EL (cell line): ENCODE data around the gene GOLT1A.

Experiments
- DNase-seq: peaks from one replicate; pipeline ENCODE4 v3.0.0-alpha.2; 2016

The GOLT1A gene

DNA sequence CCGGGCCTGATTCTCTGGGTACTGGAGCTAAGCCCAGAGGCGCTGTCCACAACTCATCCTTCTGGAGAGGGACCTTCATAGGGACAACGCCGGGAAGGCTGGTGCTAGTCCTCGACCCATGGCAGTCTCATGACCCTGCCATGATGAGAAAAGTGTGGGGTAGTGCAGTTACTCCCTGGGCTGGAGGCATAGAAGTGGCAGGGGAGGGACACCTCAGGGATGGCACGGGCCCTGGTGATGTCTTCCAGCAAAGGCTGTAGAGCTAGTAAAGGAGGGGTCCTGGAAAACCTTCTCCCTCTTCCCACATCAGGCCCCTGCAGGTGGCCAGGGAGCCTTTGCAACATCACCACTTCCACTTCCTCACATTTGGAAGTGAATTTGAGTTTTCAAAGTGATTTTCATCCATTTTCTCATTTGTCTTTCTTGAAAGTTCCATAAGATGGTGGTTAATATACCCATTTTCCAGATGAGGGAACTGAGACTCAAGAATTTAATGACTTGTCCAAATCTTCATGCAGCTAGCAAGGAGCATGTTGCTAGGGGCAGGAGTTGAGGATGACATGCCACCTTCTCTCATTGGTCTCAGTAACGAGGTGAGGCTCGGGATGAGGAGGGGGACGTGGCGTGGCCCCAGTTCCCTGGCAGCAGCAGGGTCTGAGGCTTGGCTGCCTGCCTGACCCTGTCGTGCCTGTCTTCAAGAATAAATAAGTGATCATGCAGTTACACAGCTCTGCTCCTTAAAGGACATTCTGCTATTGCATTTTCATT, 3.3 kb upstream of the GOLT1A start:
- DNase-seq = no peak

DNA sequence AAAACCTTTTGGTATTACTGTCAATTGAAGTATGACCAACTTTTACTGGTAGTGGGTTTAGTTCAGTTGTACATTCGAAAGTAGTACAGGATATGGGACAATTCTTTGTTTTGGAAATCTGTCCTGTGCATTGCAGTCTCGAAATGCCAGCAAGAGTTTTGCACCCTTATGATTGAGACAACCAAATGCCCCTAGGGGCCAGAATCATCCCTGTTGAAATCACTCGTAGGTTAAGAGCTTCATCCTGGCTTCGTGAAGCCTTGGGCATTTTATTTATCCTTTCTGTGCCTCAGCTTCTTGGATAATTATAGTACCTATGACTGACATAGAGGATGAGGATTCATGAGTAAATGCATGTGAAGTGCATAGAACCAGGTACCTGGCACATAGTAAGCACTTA, 2.4 kb upstream of the GOLT1A start:
- no peak for DNase-seq

DNA sequence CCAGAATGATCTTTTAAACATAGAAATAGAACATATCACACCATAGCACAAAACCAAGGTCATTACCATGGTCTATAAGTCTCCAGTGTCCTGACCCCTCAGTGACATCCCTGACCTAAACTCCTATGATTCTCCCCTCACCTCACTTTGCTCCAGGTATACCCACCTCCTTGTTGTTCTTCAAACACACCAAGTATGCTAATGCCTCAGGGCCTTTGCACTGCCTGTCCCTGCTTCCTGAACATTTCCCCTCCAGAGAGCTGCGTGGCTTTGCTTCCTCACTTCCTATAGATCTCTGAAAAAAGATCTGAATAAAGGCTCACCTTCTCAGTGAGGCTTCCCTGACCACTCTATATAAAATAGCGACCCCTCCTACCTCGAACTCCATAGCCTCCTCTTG, 1.1 kb downstream of the GOLT1A start:
- DNase-seq = no peak

DNA sequence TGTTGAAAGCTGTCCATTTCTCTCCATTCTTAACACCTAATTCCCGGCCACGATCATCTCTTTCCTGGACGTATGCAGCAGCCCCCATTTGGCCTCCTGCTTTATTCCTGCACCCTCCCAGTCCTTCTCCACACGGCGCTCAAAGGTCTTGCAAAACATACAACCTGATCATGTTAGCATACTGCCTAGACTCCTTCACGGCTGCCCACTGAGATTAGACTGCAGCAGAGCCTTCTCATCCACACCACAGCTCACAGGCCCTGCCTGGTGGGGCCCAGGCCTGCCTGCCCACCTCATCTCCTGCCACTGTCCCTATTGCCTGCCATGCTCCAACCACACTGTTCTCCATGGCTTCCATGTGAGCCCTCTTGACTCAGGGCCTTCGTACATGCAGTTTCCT, 2.7 kb downstream of the GOLT1A start:
- no peak for DNase-seq

DNA sequence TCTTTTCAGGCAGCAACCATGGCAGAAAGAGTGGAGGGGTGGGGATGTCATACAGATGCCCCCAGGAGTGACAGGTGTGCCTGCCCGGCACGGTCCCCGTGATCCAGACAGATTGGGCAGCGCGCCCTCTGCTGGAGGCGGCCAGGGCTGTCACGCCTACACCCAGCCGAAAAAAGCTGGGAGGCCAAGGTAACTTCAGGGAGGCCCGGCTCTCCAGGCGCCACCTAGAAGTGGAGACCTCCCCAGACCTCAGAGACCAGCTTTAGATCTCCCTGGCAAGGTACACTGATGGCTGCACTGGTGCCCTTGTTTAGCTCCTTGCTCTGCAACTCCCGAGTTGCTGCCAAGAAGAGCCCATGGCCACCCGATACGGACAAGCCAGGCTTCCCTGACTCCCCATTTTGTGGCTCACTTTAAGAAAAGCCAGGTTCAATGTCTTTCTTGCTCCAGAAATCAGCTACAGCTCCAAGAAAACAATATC, 6.6 kb downstream of the GOLT1A start:
- DNase-seq = peak; percentile 41

DNA sequence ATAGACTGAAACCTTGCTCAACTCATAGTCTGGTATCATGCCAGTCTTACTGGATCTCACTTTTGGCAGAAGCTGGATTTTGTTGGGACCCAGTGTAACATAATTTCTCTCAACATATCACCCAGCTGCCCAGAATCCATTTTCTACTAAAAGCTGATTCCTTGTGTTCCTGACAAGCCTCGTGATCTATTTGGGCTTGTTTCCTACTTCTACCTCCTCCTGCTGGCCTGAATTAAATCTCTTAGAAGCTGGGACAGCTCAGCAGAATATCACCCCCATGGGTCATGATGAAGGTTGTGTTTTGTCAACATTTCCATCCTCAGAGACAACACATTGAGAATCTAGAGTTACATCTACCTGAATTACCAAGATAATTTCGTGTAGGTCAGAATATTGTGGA, 7.7 kb downstream of the GOLT1A start:
- peak; percentile 30 for DNase-seq

DNA sequence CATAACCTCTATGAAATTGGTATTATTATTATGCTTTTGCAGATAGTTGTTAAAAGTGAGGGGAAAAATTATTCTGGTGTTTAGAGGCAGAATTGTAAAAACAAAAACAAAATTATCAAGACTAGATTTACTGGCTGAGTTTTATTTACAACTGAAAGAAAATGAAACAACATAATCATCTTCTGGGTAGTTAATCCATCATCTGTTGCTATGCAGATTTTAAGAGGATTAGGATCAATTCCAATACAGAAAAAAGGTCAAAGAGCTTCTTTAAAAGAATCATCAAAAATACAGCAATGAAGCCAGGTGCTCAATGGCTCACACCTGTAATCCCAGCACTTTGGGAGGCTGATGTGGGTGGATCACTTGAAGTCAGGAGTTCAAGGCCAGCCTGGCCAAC, 8.3 kb downstream of the GOLT1A start:
- no peak for DNase-seq

DNA sequence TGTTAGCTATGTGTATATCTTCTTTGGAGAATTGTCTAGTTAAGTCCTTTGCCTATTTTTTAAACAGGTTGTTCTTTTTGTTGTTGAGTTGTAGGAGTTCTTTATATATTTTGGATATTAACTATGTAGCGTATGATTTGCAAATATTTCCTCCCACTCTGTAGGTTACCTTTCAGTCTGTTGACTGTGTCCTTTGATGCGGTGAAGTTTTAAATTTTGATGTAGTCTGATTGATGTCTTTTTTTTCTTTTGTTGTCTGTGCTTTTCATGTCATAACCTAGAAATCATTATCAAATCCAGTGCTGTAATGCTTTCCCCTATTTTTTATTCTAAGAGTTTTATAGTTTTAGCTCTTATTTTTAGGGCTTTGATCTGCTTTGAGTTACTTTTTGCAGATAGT, 8.8 kb downstream of the GOLT1A start:
- no peak for DNase-seq

DNA sequence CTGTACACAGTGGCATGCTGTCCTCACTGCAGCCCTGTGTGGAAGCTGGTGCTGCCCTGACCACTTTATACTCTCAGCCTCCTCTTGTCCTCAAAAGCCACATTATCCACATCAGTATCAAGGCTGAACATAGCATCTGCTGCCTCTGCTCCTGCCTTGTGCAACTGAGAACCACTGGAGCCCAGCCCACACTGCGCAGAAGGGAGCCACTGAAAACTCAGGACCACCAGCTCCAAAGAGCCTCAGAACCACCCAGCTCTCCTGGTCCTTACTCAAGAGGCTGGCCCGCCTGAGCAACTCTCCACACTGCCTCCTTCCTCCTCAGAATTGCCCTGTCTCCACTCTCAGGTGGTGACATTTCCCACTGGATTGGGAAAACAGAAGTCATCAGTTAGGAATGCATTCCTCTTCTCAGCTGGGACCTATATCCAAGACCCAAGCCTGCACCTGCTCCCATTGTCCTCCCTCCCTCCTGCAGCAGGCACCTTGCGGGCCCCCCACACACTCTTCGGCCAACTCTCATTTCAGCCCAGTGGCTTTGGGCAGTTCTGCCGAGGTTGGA, 10.5 kb downstream of the GOLT1A start:
- DNase-seq = no peak

DNA sequence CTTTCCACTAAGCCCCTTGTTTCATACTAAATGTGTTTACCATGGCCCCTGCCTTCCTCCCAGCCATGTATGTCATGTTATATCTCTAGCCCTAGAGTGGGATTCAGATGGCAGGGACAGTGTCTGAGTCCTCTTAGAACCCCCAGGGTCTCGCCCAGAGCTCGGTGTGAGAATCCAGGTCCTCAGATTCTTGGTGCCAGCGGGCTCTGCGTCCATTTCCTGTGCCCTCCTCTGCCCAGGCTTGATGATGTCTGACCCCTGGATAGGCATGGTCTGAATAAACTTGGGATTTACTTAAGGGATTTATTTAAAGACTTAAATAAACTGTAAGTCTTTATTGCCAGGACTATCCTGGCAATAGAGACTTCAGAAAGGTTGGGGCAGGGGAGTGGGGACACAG, 11.3 kb downstream of the GOLT1A start:
- DNase-seq = no peak

DNA sequence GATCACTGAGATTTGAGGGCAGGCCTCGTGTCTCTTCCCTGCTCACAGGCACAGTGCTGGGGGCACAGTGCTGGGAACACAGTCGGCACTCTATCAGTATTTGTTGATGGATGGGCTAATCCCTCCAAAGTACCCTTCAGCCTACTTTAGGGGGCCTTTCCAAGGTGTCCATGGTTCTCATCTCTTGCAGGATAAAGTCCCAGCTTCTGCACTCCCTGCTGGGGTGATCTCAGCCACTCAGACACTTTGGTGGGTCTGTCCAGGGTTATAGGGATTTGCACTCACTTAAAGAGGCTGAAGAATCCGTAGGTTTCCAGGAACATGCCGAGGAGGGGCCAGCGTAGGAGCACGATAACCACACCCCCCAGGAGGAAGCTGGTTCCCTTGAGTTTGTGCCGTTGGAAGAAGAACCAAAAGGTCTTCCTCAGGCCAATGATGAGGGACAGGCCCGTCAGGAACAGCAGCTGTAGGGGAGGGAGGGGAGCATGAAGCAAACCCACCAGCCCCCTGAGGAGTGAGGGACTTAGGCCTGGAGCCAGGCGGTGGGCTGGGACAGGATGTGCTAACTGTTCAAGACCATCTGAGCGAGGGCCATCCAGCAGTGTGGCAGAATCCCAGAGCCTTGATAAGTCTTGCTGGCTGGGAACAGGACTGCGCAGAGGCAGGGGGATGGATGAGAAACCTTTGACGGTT, 12.3 kb downstream of the GOLT1A start:
- no peak for DNase-seq

DNA sequence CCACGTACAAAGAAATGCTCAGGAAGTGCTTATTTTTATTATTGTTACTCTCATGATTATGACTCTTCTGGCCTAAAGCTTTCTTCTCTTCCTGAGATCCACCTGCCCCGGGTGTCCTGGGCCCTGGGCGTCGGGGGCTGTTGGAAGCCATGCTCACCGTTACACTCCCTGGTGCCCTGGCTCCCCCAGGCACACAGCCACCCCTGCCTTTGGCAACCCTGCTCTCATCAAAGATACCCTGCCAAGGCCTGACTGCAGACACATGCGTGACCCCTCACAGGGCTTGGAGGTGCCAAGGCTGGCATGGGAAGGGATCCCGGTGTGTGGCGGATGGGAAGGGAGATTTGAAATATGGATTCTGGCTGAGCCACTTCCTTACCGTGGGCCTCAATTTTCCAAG, 14.2 kb downstream of the GOLT1A start:
- no peak for DNase-seq

DNA sequence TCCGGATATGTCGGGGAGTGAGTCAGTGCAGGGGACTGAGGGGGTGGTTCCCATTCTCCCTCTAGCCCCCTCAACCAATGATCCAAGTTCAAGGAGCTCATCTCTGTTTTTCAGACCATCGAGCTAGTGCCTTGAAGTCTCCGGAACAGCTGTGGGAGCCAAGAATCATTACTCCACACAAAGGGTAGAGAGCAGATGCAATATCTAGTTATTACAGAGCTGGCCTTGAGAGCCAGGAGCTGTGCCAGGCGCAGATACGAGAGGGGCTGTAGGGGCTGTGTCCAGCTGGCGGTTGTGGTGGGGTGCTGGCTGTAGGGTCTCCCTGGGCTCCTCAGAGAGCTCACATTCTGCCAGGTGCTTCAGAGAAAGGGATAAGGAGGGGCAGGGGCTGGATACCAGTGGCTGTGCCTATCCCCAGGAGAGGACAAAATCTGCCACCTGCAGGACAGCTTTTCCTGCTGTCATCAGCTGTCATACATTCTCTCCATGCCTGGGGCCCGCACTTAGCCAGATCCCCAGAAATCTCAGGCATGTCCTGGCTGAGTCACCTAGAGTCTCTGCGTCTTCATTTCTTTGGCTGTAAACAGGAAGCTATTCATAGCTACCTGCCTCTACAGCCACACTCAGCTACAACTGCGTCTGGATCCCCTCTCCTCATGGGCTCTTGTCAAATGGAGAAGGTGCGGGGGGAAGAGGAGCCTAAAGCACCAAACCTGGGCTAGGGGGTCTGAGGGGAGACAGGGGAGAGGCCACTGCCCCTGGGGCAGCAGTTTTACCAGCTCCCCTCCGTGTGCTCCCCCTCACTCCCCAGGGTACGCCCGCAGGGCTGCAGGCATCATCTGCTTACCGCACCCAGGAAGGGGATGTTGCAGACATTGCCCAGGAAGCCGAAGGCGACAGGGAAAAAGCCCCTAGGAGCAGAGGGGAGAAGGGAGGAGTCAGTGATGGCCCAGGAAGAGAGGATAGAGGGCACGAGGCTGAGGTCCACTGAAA, 15.1 kb downstream of the GOLT1A start:
- DNase-seq = peak; percentile 88

DNA sequence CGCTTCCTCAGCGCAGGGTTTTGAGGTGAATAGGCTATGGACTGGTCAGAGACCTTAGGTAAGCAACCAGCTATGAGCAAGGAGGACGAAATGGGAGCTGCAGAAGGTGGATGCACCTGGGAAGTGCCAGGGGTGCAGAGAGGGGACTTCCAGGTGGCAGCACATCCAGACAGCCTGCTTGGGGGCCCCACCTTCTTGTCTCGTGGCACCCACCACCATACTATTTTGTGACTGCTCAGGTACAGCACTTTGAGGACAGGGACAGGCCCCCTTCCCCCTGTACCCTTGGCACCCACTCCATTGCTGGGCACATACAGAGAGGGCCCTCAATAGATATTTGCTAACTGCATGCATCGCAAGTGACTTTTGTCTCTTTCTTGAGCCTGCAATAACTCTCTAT, 16.7 kb downstream of the GOLT1A start:
- DNase-seq = no peak

DNA sequence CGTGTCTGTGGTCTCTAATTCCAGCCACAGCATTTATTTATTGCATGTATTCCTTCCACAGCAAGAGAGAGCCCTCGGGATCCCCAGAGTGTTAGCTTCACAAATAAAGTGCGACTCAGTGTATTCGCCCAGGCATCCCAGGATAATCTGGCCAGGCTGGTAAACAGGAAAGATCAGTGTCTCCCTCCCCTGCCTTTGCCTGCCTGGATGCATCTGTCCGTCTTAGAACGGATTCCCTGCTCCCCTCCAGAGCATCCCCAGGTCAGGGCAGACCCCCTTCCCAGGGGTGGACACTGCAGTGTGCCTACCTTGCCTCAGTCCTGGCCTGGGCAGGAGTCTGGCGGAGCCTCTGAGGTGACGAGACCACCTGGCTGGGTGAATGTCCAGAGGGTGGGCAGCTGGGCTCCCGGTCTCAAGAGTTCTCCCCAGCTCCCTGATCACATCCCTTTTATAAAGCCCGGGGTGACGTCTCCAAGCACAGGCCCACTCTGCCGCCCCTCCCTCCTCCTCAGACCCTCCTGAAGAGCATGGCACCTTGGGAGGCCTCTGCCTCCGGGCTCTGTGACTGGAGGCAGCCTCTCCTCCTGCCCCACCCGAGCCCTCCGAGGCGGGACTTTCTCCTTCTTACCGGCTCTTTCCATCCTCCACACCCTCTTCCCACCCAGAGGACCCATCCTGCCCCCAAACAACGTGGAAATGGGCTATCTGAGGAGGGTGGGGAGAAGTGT, 17.6 kb downstream of the GOLT1A start, which contains the start of gene KISS1:
TSS of gene KISS1 (minus strand) at position 424 of the 728 bp plus-strand sequence. CDS start 3,615 bp downstream, outside the sequence.
- no peak for DNase-seq

DNA sequence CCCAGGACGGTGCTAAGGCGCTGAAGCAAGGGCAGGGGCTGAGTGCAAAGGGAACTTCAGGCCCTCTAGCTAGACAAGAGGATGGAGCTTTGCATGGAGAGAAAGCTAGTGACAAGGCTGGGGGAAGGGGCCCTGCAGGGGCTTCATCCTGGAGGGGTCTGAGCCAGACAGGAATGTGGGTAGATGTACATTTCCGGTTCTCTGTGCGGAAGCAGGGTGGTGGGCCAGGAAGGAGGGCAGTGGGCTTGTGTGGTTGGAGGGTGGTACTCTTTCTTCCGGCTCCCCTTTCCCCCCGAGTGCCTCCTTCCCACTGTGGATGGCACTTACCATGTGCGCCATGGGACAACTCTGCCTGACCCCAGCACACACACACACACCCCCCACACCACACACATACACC, 19.0 kb downstream of the GOLT1A start:
- DNase-seq = no peak

DNA sequence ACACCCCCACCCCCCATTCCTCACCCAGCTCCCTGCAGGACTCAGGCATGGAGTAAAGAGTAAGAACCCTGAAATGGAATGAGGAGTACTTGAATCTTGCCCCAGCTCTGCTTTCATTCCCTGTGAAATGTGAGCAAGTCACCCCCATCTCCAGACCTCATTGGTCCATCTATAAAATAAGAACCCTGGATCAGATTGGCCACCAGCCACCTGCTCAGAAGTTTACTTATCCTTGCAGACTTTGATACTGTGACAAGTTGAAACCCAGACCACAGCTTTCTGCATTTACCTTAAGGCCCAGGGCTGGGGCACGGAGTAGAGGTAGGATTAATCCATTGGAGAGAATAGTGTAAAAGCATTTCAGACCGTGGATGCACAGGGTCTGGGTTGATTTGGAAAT, 19.7 kb downstream of the GOLT1A start:
- no peak for DNase-seq

DNA sequence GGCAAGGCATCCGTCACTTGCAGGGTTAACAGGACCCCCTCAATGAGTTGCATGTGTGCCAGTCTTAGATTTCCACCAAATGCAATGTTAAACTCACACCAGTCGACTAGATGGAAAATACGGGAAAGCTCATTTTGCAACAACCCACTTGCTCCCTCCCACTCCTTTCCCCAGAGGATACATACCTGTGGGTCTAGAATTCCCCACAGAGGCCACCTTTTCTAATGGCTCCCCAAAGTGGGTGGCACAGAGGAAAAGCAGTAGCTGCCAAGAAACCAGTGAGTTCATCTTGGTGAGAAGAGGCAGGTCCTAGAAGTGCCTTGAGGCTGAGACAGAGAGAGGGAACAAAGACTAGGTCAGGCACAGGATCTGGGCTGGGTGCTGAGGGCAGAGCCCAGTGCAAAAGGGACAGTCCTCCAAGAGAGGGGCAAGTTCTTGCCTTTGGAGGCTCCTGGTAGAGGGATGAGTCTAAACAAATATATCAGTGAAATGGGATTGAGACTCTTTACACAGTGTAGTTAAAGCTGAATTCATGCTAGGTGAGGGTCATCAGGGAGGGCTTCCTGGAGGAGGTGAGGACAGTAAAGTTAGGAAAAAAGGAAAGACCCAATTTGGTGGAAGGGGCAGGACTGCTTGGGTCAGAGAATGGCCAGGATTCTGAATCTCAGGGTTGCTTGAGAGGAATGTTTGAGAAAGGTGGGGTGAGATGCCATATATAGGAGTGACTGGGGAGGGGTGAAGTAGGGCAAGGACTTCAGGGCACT, 21.0 kb downstream of the GOLT1A start:
- no peak for DNase-seq

DNA sequence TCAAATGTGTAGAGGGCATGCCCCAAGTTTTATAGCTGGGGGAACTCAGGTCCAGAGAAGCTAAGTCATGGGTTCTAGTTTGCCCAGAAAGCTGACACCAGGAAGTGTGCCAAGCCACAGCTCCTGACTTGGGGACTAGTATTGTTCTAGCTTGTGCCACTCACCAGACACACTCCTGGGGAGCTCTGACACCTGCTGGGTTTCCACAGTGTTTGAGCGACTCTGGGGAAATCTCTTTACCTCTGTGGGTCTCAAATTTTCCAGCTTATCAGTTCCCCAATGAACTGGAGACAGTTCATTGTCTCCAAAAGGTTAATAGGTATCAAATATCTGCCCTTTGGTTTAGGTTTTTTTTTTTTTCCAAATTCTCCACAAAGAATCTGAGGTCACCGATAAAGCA, 21.7 kb downstream of the GOLT1A start:
- no peak for DNase-seq

DNA sequence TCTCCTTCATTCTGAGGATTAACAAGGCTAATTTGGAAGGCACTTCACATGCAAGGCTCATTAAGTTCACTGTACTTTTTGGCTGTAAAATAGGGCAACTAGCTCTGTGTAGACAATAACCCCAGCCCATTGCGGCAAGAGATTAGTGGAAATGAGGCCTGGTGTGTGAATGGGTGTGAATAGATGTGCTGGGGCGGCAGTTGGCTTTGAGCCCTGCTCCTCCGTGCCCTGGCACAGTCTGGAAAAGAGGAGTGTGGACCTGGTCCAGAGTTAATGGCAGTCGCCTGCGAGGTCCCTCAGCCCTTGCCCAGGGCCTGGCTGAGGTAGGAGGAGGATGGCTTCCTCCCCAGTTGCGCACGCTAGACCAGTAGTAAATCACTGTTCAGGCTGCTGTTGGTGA, 22.3 kb downstream of the GOLT1A start:
- DNase-seq = no peak
